NB4 (cell line): ENCODE results near the gene CNIH1.
A peak's percentile ranks its signal among the peaks of the same experiment; 100 is the strongest.
"Not testable (repeated sequence)": the region's sequence is repeated elsewhere in the genome, so short reads cannot be mapped to it uniquely, and the experiment has no call there.

Experiments used
- DNase-seq: peaks from one replicate; pipeline ENCODE4 v3.0.0; 2010; ENCODE audit warnings: low read depth
- H3K4me3 ChIP-seq: one replicate; pipeline ENCODE4 v1.5.1; 2011; ENCODE audit warnings: mild to moderate bottlenecking, low read depth, low read length, moderate library complexity
- CTCF ChIP-seq: IDR thresholded peaks from one replicate; pipeline ENCODE4 v1.5.1; 2012; ENCODE audit warnings: low read depth, low read length
- MAX ChIP-seq: IDR thresholded peaks from 2 replicates; pipeline ENCODE4 v1.6.1; 2011; ENCODE audit warnings: low read depth, low read length
- MYC ChIP-seq: IDR thresholded peaks from 2 replicates; pipeline ENCODE4 v1.6.1; 2011; ENCODE audit warnings: low read depth, low read length
- POLR2A ChIP-seq: IDR thresholded peaks from 2 replicates; pipeline ENCODE4 v1.6.1; 2011; ENCODE audit warnings: mild to moderate bottlenecking; ENCODE audit not compliant: insufficient read length; ENCODE audit errors: extremely low read depth

Gene CNIH1

GRCh38 chr14:54443981-54444380 lies 2.8 kb upstream of the CNIH1 start:
- no peak for TF ChIP-seq MAX
- no peak for TF ChIP-seq POLR2A
- no peak for TF ChIP-seq MYC
- TF ChIP-seq CTCF = no peak
- no peak for DNase-seq
- H3K4me3 ChIP-seq = no peak overlapping the region

GRCh38 chr14:54442961-54443360 lies 1.8 kb upstream of the CNIH1 start:
- DNase-seq, H3K4me3 ChIP-seq: not testable (repeated sequence)

GRCh38 chr14:54440476-54440872 lies 700 bp downstream of the CNIH1 start:
- no peak for DNase-seq
- TF ChIP-seq CTCF (no peak), MYC (no peak), MAX (no peak), POLR2A (no peak)
- peak overlapping the region; percentile 99 for H3K4me3 ChIP-seq

- no peak for DNase-seq
- TF ChIP-seq CTCF (no peak), POLR2A (no peak), MAX (no peak), MYC (no peak)
Measured at GRCh38 chr14:54440037-54440436, 1.1 kb downstream of the CNIH1 start.

GRCh38 chr14:54438703-54439102 lies 2.5 kb downstream of the CNIH1 start:
- H3K4me3 ChIP-seq = no peak overlapping the region
- no peak for DNase-seq
- TF ChIP-seq MYC (no peak), MAX (no peak), POLR2A (no peak), CTCF (no peak)

More at GRCh38 chr14:54440037-54440436, 1.1 kb downstream of the CNIH1 start:
- peak overlapping the region; percentile 99 for H3K4me3 ChIP-seq

GRCh38 chr14:54437954-54438353 lies 3.2 kb downstream of the CNIH1 start:
- not testable (repeated sequence) for H3K4me3 ChIP-seq, DNase-seq

- TF ChIP-seq POLR2A = no peak
- no peak for TF ChIP-seq CTCF
- no peak for TF ChIP-seq MAX
- TF ChIP-seq MYC = no peak
- no peak for DNase-seq
Measured at GRCh38 chr14:54435500-54435981, 5.6 kb downstream of the CNIH1 start.

More at GRCh38 chr14:54435500-54435981, 5.6 kb downstream of the CNIH1 start:
- H3K4me3 ChIP-seq = no peak overlapping the region
